Gastrocnemius medialis (tissue), 4 donors: ENCODE data around the gene MAN1C1.

Experiments used
- CTCF ChIP-seq, 5 experiments: fragments of 450-650 bp in 3 of 5; fragments of 200-600 bp in 2 of 5; sonication (generic) in 2 of 5; IDR thresholded peaks in 4 of 5; conservative IDR thresholded peaks in 1 of 5; 1 replicate in 4 of 5; 2 replicates in 1 of 5; pipeline ENCODE4 v1.5.1; 2016 to 2019; ENCODE audit warnings: antibody characterized with exemption in 5 of 5, mild to moderate bottlenecking in 3 of 5, moderate library complexity in 3 of 5
- POLR2A ChIP-seq, 2 donors: fragments of 450-650 bp; IDR thresholded peaks; one replicate each; pipeline ENCODE4 v1.6.1; 2017; ENCODE audit warnings: antibody characterized with exemption in 2 of 2, mild to moderate bottlenecking in 2 of 2, moderate library complexity in 2 of 2

- TF ChIP-seq POLR2A (IDR thresholded peaks at IDR 0.05), result no peak
- TF ChIP-seq CTCF (IDR thresholded peaks at IDR 0.05 in 4 of 5, conservative IDR thresholded peaks at IDR 0.05 in 1 of 5), result no peak
Observed at GRCh38 chr1:25714372-25714931, 97.9 kb downstream of the MAN1C1 start.
